Activated CD4-positive, alpha-beta T cell treated with anti-CD3 and anti-CD28 coated beads, Interleukin-2, amount 50 U/mL, for 24 hours (primary cell): ENCODE data around the gene TUBB6.

Experiments
- DNase-seq, 2 donors: peaks; one replicate each; pipeline ENCODE4 v3.0.0-alpha.2; 2020; ENCODE audit warnings: low read depth in 1 of 2, low spot score in 1 of 2

Gene TUBB6

DNA sequence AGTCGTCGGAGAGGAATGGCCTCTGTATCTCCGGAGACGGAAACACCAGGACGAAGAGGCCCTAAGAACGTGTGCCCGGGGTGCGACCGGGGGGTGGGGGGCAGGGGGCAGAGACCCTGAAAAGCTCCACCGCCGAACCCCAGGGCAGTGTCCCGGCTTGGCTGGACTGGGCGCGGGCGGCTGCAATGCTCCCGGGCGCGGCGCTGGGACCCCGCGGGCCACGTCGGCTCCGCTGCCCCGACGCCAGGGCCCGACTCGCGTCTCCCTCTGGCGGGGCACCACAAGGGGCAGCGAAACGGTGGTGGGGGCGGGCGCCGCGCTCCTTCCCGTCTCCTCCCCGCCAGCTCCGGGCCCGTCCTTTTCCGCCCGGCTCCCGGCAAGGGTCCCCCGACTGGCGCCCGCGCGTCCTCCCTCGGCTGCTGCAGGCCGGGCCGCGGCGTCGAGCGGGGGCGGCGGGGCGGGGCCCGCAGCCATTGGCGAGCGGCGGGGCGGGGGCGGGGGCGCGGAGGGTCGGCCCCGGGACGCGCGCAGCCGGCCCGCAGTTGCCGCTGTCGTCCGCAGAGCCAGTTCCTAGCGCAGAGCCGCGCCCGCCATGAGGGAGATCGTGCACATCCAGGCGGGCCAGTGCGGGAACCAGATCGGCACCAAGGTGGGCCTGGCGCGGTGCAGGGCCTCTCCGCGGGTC is at the start of gene TUBB6:
TSS of gene TUBB6 (plus strand) at position 541 of the 685 bp plus-strand sequence. CDS start at position 593, 52 bp downstream.
- DNase-seq = no peak

DNA sequence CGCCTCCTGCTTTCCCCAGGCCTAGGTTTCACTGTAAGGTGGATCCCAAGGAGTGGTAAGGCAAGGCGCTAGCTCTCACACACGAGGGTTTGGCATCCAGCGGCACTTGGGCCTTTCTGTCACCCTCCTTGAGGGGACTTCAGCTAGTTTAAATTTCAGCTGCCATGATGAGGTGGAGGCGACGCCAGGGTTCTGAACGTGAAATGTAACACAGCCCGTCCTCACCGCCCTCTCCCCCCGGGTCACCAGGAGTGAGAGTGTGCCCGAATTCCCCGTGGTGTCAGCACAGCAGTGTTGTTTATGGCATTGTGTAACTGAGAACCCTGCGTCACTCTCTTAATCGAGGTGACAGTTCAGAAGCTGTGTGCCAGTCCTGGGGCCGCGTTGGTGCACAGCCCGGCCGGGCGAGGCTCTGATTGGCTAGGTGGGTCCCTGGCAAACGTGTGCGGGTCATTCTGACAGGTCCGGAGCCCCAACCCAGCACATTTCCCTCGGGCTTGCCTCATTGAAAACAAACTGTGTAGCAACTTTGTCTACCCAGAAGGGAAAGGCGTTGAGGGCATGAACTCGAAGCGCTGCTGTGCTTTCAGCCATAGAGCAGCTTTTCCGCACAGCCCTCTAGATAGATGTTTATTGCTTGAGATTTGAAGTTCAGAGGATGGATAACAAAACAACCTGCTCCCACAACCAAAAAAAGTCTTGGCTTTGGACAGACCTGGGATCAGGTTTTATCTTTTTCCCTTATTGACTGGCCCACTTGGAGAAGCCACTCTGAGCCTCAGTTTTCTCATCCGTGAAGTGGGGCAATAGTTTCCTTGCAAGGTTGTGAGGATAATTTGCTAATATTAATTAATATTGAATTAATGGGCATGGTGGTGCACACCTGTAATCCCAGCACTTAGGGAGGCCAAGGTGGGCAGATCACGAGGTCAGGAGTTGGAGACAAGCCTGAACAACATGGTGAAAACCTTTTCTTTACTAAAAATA is 49.0 kb upstream of the TUBB6 start:
- no peak for DNase-seq

DNA sequence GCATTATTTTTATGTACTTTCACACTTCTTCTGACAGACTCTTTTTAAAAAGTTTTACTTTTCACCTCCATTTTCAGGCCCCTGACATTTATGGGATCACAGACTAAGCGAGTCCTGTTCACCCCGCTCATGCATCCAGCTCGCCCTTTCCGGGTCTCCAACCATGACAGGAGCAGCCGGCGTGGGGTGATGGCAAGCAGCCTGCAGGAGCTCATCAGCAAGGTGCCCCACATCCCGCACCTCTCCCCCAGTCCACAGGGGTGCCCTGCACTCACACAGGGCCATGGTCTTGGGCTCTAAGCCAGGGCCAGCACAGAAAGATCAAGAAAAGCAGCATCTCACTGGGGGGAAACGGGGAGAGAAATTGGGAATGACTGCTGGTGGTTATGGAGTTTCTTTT is 45.3 kb upstream of the TUBB6 start:
- DNase-seq = no peak

DNA sequence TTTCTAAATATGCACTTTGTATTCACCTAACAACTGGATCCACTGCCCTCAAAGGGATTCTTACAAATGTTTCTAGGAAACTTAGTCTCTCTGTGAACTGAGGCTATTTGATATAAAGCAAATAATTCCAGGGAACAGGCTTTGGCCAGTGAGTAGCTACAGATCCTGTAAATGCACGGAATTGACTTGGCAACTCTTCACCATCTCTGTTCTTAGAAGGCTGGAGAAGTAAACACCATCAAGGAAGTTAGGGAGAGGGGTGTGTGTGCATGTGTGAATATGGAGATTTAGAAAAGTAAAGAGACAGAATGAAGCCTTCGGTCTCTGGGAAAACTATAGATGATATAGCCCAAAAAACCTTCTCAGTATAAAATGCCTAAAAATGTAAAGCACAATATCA is 43.2 kb upstream of the TUBB6 start:
- no peak for DNase-seq

DNA sequence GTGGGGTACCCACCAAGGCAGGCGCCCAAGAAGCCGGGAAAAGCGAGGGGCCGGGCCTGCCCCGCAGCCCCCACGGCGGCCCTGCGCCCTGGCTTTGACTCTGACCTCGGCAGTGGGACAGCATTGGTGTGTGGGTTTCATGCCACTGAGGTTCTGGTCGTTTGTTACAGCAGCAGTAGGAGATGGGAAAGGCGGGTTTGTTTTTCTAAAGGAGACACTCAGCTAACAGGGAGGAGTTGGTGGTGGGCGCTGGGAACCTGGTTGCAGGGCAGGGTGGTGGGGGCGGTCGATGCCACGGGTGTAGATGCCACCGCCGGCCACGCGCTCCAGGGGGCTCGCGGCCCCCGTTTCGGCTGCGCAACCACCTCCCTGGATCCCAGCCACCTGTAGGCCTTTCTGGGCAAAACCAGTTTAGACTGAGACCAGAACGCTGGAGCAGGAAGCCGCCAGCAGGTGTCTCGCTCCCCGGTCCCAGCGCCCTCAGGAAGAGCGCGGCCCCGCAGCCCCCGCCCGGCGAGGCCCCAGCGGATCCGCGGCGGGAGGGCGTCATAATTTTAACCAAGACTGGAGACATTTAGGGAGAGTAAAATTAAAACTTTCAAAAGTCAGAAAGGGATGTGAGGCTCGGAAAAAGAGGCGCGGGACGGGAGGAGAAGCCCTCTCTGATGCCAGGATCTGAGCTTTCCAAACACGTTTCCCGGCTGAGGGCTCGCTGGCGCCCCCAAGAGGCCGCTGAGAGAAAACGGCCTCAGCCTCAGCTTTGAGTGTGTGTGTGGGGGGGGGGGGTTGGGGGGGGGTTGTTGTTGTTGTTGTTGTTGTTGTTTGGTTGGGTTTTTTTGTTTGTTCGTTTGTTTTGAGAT is 36.4 kb upstream of the TUBB6 start:
- DNase-seq = peak; percentile 20 to 40

DNA sequence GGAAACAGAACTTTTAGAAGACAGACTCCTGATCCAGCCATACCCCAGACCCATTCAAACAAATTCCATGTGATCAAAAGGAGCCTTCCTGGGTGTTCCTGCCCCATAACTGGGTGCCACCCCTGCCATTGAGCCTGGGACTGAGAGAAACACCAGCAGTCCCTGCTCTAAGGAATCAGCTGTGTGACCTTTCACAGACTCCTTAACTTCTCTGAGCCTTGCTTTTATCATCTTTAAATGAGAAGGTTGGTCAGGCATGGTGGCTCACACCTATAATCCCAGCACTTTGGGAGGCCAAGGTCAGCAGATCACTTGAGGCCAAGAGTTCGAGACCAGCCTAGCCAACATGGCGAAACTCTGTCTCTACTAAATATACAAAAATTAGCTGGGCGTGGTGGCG is 33.2 kb upstream of the TUBB6 start:
- no peak for DNase-seq

DNA sequence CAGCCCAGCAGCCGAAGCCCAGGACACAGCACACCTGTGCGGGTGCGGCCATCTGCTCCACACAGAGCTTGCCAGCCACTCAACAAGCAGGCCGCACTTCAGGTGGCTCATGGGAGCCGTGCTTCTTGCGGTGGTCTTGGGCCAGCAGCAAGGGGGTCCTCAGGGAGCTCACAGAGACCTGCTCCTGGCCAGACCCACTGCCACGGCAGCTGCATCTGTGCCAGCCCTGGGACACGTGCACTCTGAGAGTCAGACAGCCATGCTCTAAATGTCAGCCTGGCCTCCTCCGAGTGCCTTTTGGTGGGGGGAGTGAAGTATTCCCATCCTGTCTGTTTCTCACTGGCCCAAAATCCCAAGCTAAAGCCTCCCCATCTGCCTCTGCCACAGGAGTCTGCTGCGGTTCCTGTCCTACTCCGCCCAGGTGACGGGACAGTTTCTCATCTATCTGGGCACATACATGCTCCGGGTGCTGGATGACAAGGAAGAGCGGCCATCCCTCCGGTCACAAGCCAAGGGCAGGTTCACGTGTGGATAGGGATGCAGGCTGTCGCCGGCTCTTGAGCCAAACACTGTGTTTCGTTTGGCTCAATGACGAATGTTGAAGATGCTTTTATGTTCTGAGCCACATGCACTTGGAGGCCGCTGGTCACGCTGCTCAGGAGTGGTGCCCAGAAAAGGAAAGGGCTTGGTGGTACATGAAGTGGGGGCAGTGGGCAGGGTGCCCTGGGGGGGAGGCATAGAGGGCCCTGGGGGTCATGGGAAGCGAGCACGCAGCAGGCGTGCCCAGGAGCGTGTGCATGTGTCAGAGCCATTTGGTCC is 31.1 kb upstream of the TUBB6 start:
- DNase-seq = no peak

DNA sequence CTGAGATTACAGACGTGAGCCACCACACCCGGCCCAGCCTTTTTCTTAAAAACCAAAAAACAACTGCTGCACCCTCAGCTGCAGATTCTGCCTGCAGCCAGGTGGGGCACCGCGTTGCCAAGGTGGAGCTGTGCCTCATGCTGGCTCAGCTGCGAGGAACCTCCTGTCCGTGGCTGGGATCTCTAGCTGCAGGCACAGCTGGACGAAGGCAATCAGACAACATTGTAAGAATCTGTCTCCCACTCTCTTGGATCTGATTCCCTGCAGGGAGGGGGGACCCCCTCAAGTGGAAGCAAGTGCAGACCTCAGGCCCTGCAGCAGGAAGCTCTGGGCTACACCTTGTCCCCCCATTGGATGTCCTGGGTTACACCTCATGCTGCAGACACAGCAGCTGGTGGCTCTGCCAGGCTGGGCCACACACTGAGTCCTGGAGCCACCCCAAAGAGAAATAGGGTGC is 29.8 kb upstream of the TUBB6 start:
- no peak for DNase-seq

DNA sequence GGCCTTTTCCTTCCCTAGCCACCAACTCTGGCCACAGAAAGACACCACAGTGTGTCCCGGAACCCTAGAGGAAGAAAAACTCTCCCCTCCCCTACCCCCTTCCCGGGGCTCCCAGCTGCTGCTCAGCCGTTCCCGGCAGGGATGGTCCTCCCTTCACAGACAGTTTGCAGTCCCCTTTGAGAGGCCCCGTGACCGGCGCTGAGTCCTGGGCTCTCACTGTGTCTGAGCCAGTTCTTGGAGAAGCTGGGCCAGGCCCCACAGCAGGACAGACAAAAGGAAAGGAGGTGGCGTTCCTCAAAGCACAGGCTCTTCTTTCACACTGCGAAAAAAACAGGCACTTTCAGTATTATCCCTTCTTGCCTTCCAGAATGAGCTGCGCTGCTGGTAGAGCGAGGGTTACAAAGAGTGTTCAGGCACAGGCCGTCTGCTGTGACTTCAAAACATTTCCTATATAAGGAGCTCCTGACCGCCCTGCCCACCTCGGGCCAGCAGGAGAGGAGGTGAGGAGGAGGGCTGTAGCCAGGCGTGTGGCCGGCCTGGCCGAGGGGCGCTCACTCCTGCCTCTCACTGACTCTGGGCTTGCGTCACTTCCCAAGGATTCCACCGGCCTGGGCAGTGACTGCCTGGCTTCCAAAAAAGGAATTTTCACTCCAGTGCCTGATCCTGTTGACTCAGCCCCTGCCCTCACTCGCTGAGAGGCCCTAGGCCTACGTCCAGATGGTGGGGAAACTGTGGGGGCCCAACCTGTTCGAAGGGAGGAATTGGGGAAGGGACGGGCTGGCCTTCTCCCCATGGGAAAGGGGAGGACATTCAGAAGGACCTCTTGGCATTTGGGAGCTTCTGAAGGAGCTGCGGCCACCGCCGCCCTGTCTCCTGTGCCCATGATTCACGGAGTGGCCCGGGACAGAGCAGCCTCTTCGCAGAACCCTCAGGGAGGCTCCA is 29.0 kb upstream of the TUBB6 start:
- no peak for DNase-seq

DNA sequence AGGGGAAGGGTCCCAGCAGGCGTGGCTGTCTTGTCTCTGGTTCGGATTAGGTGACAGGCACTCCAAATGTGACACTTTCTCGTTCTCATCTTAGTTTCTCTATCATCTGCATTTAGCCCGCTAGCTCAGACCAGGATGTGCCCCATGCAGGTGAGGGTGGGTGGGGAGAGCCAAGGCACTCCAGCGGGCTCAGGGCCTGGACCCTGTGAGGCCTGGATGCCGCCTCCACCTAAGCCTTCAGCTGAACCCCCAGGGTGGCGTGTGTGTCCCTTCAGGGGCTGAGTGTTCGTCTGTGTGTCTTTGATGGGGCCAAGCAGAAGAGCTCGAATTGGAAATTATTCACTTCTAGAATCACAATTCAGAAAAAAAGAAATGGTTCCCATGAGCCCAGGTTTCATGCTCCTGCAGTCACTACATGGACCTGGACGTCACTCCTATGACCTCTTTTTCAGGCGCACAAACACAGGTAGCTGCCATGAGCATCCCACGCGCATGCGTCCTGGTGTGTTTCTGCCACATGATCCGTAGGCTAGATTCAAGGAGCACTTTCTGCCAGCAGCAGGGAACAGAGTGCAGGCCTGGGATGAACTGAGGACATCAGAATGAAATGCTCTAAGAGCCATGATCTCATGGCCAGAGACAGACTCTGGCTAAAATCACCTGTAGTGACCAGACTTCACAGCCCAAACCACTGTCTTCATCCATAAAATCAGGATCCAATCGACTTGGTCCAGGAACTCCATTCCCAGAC is 28.1 kb upstream of the TUBB6 start:
- no peak for DNase-seq

DNA sequence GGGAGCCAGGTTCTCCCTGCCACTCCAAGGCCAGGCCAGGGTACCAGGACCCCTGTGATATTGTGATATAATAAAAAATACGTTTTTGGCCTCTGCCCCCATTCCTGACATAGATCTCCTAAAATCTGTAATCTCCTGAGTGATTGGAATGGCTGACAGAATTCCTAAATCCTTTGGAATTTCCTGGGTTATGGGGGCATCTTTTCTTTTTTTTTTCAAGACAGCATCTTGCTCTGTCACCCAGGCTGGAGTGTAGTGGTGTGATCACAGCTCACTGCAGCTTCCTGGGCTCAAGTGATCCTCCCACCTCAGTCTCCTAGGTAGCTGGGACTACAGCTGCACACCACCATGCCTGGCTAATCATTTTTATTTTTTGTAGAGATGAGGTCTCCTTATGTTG is 26.2 kb upstream of the TUBB6 start:
- no peak for DNase-seq

DNA sequence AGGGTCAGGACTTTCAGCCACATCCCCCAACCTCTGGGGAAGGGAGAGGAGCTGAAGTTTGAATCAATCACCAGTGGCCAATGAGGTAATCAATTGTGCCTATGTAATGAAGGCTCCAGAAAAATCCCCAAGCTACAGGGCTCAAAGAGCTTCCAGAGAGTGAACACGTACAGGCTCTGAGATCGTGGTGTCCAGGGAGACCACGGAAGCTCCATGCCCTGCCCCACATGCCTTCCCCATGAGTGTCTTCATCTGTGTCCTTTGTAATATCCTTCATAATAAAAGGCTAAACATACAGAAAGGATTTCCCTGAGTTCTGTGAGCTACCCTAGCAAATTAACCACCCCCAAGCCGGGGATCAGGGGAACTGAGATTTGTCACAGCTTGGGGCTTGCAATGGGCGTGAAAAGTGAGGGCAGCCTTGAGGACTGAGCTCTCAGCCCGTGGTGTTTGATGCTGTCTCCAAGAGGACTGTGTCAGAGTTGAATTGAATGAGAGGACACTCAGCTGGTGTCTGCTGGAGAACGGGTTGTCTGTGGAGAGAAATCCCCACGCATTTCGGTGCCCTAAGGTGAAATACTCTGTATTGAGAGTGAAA is 25.5 kb upstream of the TUBB6 start:
- DNase-seq = no peak

DNA sequence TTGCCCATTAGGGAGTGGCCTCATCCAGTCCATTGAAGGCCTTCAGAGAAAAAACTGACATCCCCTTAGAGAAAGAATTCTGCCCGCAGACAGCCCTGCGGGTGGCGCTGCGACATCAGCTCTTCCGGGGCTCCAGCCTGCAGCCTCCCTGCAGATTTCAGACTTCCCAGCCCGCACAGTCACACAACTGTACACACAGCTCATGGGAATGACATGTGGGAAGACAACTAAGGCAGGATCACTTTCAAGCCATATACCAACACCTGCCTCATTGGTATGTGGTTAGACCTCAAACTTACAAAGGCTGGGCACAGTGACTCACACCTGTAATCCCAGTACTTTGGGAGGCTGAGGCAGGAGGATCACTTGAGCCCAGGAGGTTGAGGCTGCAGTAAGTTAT is 24.8 kb upstream of the TUBB6 start:
- DNase-seq = no peak

DNA sequence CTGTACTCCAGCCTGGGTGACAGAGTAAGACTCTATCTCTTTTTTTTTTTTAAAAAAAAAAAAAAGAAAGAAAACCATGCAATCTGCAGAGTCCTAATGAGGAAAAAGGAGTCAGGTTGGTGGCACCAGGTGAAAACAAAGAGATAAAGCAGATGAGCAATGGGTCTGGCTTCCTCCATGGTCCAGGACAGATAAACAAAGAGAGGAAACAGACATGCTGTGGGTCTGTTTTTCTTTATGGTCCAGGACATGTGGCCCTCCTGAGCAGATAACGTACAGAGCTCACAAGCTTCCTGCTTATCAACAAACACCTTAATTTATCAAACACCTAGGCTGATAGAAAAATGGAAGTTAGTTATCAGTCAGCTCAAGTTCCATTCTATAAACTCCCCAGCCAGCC is 24.4 kb upstream of the TUBB6 start:
- no peak for DNase-seq

DNA sequence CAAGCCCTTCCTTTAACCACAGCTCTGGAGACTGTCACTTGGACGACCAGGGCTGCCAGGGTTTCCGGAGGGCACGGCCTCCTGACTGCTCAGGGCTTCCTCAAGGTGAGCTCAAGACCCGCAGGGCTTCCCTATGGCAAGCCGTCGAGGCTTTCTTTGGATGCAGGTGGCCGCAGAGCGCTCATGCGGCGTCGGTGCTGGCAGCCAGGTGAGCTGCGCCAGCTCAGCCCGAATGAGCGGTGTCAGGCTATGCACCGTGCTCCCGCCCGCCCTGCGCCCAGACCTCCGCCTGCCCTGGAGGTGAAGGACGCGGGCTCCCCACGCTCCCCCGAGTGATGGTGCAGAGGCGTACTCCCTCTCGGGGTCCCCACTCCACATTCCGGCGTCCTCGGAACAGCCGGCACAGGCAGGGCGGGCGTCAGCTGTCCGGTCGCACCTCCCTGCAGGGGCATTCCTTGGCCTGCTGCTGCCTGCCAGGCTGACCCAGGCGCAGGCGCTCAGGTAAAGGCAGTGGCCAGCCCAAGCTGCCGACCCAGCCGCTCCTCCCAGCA is 20.8 kb upstream of the TUBB6 start:
- no peak for DNase-seq

DNA sequence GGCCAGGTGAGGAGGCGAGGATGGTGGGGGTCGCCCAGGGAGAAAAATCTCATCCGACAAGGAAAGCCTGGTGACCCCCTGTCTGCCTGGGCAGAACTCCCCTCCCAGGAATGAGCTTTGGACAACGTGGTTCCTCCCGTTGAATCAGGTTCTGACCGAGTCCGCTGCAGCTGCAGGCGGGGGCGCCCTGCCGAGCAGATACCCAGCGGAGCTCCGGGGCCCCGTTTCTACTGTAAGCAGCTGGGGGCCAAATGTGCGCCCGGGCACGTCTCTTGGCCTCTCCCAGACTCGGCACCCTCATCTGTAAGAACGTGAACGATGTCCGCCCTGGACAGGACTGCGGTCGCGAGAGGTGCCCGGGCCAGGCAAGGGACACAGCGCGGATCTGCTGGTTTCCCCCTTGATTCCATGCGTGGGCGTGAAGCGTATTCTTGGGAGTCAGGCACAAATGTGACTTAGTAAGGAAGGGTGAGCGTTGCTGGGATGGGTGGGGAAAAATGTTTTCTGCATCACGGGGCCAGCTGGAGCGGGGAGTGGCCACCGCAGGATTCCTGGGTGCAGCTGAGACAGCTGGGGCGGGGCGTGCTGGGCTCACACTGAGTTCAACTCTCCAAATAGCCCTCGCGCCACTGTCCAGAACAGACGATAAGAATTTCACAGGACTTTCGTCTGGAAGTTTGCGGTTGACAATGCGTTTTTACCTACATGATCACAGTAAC is 20.2 kb upstream of the TUBB6 start:
- no peak for DNase-seq

DNA sequence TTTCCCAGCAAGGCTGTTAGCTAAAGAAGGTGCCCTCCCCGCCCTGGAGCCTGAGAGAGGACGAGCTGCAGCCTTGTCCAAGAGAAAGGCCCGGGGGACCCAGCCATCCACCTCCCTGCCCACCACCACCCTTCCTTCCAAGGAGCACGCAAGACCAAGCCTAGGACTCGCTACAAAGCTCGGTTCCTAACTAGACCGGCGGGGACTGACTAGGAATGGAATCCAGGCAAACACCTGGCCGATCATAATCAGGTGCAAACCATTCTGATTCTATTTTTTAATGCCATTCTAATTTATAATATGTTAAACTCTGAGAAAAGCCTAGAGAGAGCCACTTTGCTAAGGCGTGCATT is 19.7 kb upstream of the TUBB6 start:
- no peak for DNase-seq
